Epithelial cell of alveolus of lung (primary cell): ENCODE results near the gene PAWR. TPM values are rescaled to one million over a fixed set of nuclear protein-coding genes. Genes with fewer than 3 reads are reported as not detected.

ENCODE experiments used
- total RNA-seq: library from RNA; depleted of rRNA; stranded (reverse); fragments of >200 nt; gene quantifications from 2 replicates; pipeline ENCODE4 v1.2.1, GENCODE V29; 2015

Gene PAWR
- 5.3 and 16.7 TPM in 2 replicates for total RNA-seq

GRCh38 chr12:79690638-79691510 is at the start of gene PAWR:
TSS of gene PAWR (minus strand) at chr12:79690964. CDS start at chr12:79690244, 720 bp downstream.

Other genes starting within 250 kb of the PAWR start
- gene PPP1R12A, start 244.1 kb upstream of the PAWR start, total RNA-seq = 39.8 and 59.6 TPM in 2 replicates